ENCODE results near the gene ZBTB24. TPM values are rescaled to one million over a fixed set of nuclear protein-coding genes. Genes with fewer than 3 reads are reported as not detected.
A peak's percentile ranks its signal among the peaks of the same experiment; 100 is the strongest.

The ZBTB24 gene
- total RNA-seq (2022) (11.2 and 11.5 TPM in 2 replicates), Bru-seq, nascent RNA (percentile 86 among the genes with signal in this experiment), BruChase-seq, experiment 1, labeled RNA remaining after a 6-hour chase (percentile 75 among the genes with signal in this experiment), BruChase-seq, experiment 2, labeled RNA remaining after a 2-hour chase (percentile 86 among the genes with signal in this experiment)
- long read RNA-seq, full-length matches to known transcripts: 3 of 12 reads
- long read RNA-seq, partial matches to known transcripts: 2 of 12 reads
- long read RNA-seq, other reads (novel, unspliced or antisense): 7 of 12 reads

- DNase-seq: peak; percentile 91
- intact Hi-C loops (cut with micrococcal nuclease; ENCODE audit: unreplicated experiment): no loop called here
- H3K4me1 Mint-ChIP-seq (ENCODE audit: low read depth, unreplicated experiment): peaks cover 41% of the 10 kb centered on the region
- H3K9me3 Mint-ChIP-seq (ENCODE audit: low read depth, unreplicated experiment): no peaks in the 10 kb centered on the region
- peaks cover 25% of the 10 kb centered on the region for H3K36me3 Mint-ChIP-seq (ENCODE audit: insufficient read depth, unreplicated experiment)
- TF ChIP-seq CTCF (IDR thresholded peaks at IDR 0.05; ENCODE audit: unreplicated experiment): no peak
- H3K4me3 Mint-ChIP-seq (ENCODE audit: low read depth, unreplicated experiment): peak within 1 kb of the TSS; percentile 86
- H3K27me3 Mint-ChIP-seq (ENCODE audit: unreplicated experiment): peaks cover 13% of the 10 kb centered on the region
- BruUV-seq (replicated peaks): no TSS peak
- H3K27ac Mint-ChIP-seq (ENCODE audit: unreplicated experiment): peak within 1 kb of the TSS; percentile 43
- CTCF ChIA-PET: interaction anchor here (0.7 kb wide), 1 partner anchor 28 kb away, joined by 5 read pairs; no protein-coding TSS in a partner anchor
Measured at GRCh38 chr6:109482905-109483734, at the start of gene ZBTB24. TSS of gene ZBTB24 (minus strand) at chr6:109483219. CDS start at chr6:109482026, 1,193 bp downstream.

DNA sequence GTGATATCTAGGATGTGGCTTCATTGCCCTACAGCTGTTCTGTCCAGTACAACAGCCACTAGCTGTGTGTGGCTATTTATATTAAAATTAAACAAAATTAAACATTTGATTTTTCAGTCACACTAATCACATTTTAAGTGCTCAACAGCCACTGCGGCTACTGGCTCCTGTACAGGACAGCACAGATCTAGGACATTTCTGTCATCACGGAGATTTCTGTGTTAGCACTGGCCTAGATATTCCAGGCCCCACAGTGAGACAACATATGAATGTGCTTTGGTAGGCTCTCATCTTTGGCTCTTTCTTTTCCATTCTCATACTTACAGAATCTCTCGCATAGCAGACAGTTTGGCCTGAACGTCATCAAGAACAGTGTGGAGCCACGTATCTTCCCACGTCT lies 48.4 kb upstream of the ZBTB24 start:
- BruUV-seq (replicated peaks): no TSS peak
- H3K9me3 Mint-ChIP-seq (ENCODE audit: low read depth, unreplicated experiment): no peaks in the 10 kb centered on the region
- no peaks in the 10 kb centered on the region for H3K36me3 Mint-ChIP-seq (ENCODE audit: insufficient read depth, unreplicated experiment)

DNA sequence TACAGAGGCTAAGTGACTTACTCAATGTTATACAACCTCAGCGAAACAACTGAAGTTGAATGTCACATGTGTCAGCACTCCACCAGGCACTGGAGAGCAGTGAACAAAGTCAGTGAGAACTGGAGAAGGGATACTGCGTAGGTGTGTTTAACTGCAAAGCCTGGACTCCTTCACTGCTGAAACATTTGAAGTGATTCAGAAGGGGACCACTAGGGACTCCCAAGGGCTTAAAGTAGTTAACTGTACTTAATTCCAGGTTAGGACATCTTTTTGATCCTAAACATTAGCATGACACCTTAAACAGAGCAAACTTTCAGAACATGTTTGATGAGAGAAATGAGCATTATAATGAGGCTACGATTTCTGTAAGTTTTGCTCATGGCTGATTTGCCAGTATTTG lies 45.0 kb upstream of the ZBTB24 start:
- TF ChIP-seq CTCF (IDR thresholded peaks at IDR 0.05; ENCODE audit: unreplicated experiment): peak; percentile 22
- intact Hi-C loops (cut with micrococcal nuclease; ENCODE audit: unreplicated experiment): loop anchor here (1.0 to 5.0 kb wide), 5 partner anchors 163 to 863 kb away; partner anchors contain the start of genes AK9 and FIG4
- Mint-ChIP-seq H3K4me1 (ENCODE audit: low read depth, unreplicated experiment) (peaks cover 7% of the 10 kb centered on the region), H3K27ac (ENCODE audit: unreplicated experiment) (no peak overlapping the region), H3K36me3 (ENCODE audit: insufficient read depth, unreplicated experiment) (no peaks in the 10 kb centered on the region), H3K27me3 (ENCODE audit: unreplicated experiment) (no peaks in the 10 kb centered on the region), H3K9me3 (ENCODE audit: low read depth, unreplicated experiment) (no peaks in the 10 kb centered on the region), H3K4me3 (ENCODE audit: low read depth, unreplicated experiment) (no peak overlapping the region)
- no peak for DNase-seq
- CTCF ChIA-PET: interaction anchor here (2.4 kb wide), 1 partner anchor 512 kb away, joined by 13 read pairs; no protein-coding TSS in a partner anchor
- no TSS peak for BruUV-seq (replicated peaks)

More for the DNA sequence above, 48.4 kb upstream of the ZBTB24 start:
- TF ChIP-seq CTCF (IDR thresholded peaks at IDR 0.05; ENCODE audit: unreplicated experiment): no peak
- H3K4me3 Mint-ChIP-seq (ENCODE audit: low read depth, unreplicated experiment): no peak overlapping the region
- CTCF ChIA-PET: no interaction called here
- no peak for DNase-seq
- peaks cover 7% of the 10 kb centered on the region for H3K4me1 Mint-ChIP-seq (ENCODE audit: low read depth, unreplicated experiment)
- H3K27me3 Mint-ChIP-seq (ENCODE audit: unreplicated experiment): peaks cover 3% of the 10 kb centered on the region
- no peak overlapping the region for H3K27ac Mint-ChIP-seq (ENCODE audit: unreplicated experiment)
- intact Hi-C loops (cut with micrococcal nuclease; ENCODE audit: unreplicated experiment): no loop called here

- Mint-ChIP-seq H3K27me3 (ENCODE audit: unreplicated experiment) (no peaks in the 10 kb centered on the region), H3K4me1 (ENCODE audit: low read depth, unreplicated experiment) (peaks cover 7% of the 10 kb centered on the region), H3K9me3 (ENCODE audit: low read depth, unreplicated experiment) (no peaks in the 10 kb centered on the region), H3K27ac (ENCODE audit: unreplicated experiment) (no peak overlapping the region), H3K36me3 (ENCODE audit: insufficient read depth, unreplicated experiment) (no peaks in the 10 kb centered on the region), H3K4me3 (ENCODE audit: low read depth, unreplicated experiment) (no peak overlapping the region)
- peak; percentile 66 for DNase-seq
- TF ChIP-seq CTCF (IDR thresholded peaks at IDR 0.05; ENCODE audit: unreplicated experiment): peak; percentile 55
- intact Hi-C loops (cut with micrococcal nuclease; ENCODE audit: unreplicated experiment): loop anchor here (1.0 to 5.0 kb wide), 5 partner anchors 164 to 864 kb away; partner anchors contain the start of genes AK9 and FIG4
- BruUV-seq (replicated peaks): no TSS peak
- CTCF ChIA-PET: interaction anchor here (0.6 to 2.4 kb wide), 2 partner anchors 164 to 513 kb away, joined by 3 to 13 read pairs; partner anchors contain the start of genes AK9 and FIG4
Measured at GRCh38 chr6:109526905-109527628, 44.0 kb upstream of the ZBTB24 start.

All from Calu3 (cell line).